ENCODE measurements around the gene PICALM.
"Not testable (repeated sequence)": the region's sequence is repeated elsewhere in the genome, so short reads cannot be mapped to it uniquely, and the experiment has no call there.

Gene PICALM, protein sequence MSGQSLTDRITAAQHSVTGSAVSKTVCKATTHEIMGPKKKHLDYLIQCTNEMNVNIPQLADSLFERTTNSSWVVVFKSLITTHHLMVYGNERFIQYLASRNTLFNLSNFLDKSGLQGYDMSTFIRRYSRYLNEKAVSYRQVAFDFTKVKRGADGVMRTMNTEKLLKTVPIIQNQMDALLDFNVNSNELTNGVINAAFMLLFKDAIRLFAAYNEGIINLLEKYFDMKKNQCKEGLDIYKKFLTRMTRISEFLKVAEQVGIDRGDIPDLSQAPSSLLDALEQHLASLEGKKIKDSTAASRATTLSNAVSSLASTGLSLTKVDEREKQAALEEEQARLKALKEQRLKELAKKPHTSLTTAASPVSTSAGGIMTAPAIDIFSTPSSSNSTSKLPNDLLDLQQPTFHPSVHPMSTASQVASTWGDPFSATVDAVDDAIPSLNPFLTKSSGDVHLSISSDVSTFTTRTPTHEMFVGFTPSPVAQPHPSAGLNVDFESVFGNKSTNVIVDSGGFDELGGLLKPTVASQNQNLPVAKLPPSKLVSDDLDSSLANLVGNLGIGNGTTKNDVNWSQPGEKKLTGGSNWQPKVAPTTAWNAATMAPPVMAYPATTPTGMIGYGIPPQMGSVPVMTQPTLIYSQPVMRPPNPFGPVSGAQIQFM

DNA sequence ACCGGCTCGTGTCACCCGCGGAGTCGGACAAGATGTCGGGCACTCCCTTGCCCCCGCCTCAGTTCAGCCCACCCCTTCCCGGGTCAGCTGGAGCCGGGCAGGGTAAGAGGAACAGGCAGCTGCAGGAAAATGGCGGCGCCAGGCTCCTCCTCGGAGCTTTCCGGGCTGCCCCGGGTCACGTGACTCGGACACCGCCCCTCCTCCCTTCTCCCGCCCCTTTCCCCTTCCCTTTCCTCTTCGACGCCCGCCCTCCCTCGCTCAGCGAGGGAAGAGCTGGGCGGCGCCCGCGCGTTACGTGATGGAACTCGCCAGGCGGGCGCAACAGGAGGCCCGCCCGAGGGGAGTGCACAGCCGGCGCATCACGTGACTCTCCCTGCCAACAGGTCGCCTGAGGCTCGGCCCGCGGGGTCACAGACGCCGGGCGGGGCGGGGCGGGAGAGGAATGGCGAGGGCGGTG is at the start of gene PICALM:
Gene PICALM (minus strand): TSS at position 134 of the 457 bp plus-strand sequence. CDS start 304 bp downstream, outside the sequence.
- peak; percentile 97 to 98 for DNase-seq

DNA sequence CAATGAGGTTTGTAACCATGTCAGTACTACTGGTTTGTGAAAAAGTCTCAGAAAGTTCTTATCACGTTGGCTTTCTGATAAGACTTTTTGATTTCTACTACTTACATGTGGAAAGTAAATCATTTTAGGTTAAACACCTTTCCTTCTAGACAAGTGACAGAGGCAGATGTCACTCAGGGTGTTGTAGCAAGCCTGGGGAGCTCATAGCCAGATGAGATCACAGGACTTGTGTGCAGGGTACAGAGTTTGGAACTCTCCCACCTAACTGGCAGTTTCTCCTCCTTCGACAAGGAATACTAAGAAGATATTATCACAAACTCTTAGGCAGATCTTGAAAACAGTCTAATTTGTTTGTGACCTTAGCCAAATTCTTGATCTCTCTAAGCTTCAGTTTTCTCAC is 49.4 kb upstream of the PICALM start:
- no peak for DNase-seq

DNA sequence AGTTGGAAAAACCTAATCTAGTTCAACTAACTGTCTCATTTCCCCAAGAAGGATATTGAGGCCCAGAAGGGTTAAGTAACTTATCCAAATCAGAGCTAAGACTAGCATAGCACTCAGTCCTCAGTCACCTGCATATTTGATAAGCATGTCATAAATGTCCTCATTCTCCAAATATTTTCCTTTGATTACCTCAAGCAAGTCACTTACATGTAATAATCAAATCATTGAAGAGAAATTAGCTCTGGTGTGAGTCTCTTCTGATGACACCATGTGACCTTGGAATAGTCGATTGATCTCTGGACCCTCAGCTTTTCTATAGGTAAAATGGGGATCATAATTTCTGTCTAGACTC is 48.8 kb upstream of the PICALM start:
- DNase-seq: no peak

DNA sequence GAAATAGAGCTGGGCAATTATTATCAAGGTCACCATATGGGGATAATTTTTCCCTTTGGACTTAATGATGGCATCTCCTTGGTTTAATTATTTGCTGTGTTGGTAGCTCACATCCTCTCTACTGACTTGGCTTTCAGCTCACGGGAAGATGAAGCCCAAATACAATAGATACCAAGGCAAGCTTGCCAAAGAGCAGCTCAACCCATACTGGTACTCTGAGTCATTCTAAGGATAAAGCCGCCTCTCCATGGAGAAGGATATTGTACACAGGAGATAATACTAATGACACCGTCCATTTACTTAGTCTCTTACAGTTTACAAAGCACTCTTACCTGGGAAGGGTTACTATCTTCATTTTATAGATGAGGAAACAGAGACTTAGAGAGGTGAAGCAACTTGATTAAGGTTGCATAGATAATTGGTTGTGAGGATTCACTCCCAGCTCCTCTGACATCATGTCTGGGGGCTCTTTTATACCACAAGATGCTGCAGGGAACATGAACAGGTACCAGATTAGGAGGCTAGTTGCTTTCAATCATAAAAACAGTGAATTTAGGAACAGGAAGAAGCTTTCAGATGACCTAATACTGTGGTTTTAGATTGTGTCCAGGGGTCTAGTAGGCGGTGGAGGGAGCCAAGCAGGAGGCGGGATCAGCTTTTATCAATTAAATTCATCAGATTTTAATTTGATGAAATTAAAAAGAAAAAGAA is 48.3 kb upstream of the PICALM start:
- DNase-seq: no peak

DNA sequence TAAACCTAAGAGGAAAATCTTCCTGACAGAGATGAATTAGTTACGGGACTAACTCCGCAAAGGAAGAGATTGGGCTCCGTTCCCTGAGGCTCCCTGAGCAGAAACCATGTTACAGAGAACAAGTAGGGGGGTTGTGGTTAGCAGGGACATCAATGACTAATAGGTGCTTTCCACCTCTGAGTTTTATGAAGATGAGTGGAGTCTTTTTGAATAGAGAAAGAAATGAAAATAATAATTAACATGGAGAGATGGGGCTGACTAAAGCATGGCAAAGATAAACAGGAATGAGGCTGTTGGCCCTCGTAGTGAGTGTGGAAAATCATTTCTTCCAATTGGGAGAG is 47.5 kb upstream of the PICALM start:
- peak in 1 of 2 donors; percentile 46 for DNase-seq

DNA sequence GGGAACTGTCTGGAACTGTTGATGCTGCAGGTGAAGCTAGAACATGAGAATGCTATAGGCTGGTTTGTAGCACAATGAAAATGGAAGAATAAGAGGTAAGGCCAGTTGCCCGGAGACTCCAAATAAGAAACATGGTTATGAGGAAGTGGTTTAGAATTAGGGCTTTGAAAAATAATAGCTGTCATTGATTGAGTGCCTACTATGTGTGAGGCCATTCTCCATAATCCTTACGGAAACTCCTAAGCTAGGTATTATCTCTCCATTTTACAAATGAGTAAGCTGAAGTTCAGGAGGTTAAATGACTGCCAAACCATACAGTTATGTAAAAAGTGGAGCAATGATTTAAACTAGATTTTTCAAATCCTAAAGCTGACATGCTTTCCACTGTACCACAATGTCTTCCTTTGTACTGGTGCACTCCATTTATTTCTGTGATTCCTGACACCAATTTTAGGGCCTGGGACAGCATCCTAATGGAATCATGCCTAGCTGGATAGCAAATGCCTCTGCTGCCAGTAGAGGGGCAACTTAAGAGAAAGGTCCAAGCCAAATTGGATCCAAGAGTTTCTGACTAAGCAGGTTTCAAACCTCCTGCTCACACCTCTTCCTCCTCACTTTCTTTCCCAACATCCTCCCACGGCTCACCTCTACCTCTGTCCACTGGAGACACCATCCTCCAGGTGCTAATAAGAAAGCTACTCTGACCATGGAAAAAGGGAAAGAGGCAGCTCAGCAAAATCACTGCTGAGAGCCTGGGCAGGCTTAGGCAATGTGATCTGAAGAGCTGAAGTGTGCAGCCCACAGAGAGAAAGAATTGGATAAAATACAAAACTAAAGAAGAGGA is 46.9 kb upstream of the PICALM start:
- no peak for DNase-seq

DNA sequence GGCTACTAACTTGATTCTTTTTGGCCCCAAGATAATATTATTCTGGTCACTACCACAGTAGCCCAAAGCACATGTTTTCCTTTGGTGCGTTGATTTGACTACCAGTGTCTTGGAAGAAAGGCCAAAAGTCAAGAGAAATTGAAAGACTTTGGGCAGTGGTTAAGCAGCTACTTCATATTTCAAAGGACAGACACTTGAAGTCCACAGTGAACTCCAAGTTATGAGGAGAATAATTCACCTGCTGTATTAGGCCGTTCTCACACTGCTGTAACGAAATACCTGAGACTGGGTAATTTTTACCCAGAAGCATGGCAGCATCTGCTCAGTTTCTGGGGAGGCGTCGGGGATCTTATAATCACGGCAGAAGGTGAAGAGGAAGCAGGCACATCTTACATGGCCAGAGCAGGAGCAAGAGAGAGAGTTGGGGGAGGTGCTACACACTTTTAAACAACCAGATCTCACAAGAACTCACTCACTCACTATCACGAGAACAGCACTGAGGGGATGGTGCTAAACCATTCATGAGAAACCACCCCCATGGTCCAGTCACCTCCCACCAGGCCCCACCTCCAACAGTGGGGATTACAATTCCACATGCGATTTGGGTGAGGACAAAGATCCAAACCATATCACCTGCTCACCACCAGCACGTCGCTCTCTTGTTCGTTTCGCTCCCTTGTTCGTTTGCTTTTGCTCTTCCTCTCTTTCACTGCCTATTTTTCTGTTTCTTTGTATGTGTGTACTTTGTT is 40.2 kb upstream of the PICALM start:
- no peak for DNase-seq

DNA sequence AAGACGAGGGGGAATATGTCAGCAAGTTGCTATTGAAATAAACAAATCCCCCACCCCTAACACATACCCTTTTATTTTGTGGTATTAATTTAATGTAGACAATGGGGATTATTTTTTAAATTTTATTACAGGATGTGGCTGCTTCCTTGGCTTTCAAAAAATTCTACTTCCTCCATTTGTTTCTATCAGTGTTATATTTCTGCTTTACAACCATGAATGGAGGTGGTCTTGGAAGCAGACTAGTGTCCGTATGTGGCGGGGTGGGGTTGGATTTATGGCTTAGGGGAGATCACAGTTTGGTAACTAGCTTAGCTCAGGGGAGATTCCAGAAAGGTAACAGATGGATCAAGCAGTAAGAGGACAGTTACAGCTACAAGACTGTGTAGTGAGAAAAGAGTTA is 39.3 kb upstream of the PICALM start:
- DNase-seq: no peak

DNA sequence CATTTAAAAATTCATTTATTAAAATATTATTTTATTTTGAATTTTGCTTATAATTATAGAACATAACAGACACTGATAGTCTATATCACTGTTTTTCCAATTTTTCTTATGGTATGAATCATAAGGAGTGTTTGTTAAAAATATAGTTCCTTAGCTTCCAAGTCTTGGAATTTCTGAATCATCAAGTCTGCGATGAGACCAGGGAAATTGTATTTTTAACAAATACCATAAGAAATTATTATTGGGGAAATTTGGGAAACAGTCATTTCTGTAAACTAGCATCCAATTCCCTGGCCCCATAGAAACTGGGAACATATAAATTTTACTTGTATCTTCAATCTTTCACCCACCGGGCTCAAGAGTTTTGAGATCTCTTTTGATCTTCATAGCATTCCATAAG is 38.0 kb upstream of the PICALM start:
- no peak for DNase-seq

DNA sequence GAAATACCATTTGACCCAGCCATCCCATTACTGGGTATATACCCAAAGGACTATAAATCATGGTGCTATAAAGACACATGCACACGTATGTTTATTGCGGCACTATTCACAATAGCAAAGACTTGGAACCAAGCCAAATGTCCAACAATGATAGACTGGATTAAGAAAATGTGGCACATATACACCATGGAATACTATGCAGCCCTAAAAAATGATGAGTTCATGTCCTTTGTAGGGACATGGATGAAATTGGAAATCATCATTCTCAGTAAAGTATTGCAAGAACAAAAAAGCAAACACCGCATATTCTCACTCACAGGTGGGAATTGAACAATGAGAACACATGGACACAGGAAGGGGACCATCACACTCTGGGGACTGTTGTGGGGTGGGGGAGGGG is 37.1 kb upstream of the PICALM start:
- not testable (repeated sequence) for DNase-seq

DNA sequence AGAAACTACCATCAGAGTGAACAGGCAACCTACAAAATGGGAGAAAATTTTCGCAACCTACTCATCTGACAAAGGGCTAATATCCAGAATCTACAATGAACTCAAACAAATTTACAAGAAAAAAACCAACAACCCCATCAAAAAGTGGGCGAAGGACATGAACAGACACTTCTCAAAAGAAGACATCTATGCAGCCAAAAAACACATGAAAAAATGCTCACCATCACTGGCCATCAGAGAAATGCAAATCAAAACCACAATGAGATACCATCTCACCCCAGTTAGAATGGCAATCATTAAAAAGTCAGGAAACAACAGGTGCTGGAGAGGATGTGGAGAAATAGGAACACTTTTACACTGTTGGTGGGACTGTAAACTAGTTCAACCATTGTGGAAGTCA is 36.7 kb upstream of the PICALM start:
- not testable (repeated sequence) for DNase-seq

DNA sequence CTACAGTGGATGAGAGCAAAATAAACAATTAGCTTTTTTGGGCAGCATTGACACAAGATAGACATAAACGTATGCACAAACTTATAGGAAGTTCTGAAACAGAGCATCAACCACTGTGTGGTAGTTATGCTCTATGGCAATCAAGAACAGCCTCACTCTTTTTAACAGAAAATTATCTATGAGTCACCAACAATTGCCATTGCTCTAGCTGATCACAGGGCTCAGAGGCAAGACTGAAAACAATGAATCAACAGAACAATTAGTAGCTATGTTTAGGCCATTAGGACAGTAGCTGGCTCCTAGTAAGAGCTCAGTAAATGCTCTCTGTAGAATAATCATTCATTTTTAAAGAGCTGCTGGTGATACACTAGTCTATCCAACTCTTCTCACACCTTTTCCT is 34.9 kb upstream of the PICALM start:
- no peak for DNase-seq

DNA sequence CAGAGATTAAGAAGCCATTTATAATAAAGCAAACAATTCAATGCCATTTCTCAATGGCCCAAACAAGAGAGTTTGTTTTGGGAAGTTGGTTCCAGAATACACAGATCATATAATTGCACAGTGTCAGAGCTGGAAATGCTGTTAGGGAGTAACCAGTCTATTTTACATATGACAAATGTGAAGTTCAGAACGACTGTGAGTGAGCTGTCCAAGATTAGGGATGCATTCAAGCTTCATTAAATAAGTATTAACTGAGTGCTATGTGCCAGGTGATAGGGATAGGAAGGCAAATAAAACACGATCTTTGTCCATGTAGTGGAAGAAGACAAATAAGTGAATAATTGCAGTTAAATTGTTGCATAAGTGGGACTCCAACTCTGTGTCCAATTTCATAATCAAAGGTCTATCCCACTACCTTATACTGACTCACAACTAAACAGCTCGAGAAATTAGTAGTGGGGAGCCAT is 33.1 kb upstream of the PICALM start:
- DNase-seq: no peak

DNA sequence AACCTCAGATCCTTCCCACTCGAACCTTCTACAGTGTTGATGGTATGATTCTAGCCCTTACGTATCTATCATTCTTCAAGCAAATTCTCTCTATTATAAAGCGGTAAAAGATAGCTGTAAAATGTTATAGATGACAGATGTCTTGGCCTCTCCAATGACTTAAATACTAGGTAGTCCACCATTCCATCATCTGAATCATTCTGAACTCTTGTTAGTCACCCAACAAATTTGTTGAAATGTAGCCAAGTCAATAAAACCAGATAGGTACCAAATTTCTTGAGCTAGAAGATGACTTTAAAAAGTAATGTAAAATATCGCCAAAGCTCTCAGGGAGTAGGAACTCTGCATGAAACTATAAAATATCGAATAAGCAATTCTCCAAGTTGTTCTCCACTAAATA is 32.6 kb upstream of the PICALM start:
- no peak for DNase-seq

DNA sequence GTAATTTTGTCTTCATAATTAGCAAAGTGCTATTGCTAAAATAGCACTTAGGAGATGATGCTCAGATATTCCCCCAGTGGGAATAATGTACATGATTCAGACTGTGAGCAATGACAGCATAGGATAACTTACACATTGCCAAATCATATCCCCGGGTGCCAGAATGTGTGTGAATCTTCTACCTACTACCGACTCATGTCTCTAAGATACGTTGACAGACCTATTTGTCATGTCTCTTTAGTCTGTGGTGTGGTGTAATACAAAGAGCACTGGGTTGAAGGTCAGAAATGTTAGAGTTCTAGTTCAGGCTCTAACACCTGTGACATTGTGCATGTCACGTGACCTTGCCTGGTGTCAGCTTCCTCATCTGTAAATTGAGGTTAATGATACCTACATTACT is 31.0 kb upstream of the PICALM start:
- DNase-seq: no peak

DNA sequence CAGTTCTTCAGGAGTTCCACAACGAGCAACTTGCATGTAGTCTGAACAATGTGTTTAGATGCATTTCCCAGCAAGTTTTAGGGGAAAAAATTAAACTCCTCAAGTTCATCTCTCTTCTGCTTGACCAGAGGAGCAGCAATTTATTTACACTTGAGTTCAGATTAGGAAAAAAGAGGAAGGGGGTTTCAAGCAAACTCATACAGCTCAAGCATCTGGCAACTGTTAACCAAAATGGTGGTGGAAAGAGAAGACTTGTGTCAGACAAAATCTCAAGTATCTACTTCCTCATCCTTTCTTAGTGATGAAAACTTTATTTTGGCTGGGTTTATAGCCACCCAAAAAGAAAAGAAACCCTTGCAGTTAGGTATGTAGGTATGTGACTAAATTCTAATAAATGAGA is 29.1 kb upstream of the PICALM start:
- no peak for DNase-seq

DNA sequence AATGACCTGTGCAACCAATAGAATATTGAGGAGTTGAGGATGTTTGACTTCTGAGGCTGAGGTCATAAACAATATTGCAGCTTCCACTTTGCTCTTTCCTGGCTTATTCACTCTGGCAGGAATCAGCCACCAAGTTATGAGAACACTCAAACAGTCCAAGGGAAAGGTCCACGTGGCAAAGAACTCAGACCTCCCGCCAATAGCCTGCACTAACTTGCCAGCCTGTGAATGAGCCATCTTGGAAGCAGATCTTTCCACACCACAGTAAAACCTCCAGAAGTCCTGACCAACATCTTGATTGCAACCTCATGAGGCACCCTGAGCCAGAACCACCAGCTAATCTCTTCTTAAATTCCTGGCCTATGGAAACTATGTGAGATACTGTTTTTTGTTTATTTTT is 22.7 kb upstream of the PICALM start:
- no peak for DNase-seq

DNA sequence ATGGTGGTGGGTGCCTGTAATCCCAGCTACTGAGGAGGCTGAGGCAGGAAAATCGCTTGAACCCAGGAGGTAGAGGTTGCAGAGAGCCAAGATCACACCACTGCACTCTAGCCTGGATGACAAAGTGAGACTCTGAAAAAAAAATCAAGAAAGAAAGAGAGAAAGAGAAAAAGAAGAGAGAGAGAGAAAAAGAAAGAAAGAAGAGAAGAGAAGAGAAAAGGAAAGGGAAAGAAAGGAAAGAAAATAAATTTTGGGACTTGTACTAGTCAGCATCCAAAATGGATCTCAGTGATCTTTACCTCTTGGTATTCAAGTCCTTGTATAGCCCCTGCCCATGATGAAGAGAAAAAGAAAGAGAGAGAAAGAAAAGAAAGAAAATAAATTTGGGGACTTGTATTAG is 22.2 kb upstream of the PICALM start:
- DNase-seq: no peak

DNA sequence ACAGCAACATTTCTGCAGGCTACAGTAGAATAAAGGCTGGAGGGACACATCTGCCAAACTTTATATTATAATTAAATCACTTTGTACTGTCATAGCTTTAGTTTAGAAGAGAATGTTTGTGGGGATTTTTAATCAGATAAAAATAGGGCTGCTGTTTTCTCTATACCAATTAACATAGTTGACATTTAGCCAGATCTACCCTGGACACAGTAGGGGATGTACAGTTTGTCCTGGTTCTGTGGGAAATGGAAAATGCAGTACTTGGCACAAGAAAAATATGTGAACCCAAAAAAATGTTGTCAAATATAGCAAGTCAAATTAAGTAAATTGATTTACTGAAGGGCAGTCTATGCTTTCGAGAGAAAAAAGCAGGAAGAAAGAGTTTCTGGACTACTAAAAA is 20.8 kb upstream of the PICALM start:
- DNase-seq: no peak

DNA sequence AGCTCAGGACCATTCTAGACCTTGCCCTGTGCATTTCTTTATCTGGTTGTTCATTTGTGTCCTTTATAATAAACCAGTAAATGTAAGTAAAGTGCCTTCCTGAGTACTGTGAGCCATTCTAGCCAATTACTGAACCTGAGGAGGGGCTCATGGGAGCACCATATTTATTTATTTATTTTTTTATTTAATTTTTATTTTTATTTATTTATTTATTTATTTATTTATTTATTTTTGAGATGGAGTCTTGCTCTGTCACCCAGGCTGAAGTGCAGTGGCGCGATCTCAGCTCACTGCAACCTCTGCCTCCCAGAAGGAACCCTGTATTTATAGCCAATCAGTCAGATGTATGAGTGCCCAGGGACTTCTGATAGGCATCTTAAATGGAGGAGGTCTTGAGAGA is 18.8 kb upstream of the PICALM start:
- not testable (repeated sequence) for DNase-seq

DNA sequence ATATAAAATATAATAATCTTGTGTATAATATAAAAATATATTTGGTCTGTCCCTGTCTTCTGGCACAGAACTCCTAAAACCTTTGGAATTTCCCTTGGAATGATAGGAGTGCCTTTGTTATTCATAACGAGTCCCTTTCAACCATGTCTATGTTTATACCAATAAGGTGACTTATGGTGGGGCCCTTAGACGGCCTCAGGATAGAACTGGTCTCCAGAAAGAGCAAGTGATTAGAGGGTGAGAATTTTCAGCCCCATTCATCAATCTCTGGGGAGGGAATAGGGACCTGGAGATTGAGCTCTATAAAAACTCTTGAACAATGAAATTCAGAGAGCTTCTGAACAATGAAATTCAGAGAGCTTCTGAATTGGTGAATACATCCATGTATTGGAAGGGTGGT is 18.4 kb upstream of the PICALM start:
- DNase-seq: no peak

DNA sequence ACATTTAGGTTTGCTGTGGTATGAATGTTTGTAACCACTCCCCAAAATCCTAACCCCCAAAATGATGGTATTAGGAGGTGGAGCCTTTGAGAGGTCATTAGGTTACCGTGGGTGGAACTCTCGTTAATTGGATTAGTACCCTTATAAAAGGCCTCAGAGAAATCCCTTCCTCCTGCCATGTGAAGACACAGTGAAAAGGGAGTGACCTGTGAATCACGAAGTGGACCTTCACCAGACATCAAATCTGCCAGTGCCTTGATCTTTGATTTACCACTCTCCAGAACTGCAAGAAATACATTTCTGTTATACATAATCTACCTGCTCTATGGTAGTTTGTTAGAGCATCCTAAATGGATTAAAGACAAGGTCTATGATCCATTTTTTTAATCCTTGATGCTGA is 12.6 kb upstream of the PICALM start:
- no peak for DNase-seq
